ENCODE data around the gene CCDC196. TPM values are rescaled to one million over a fixed set of nuclear protein-coding genes. Genes with fewer than 3 reads are reported as not detected.
A peak's percentile ranks its signal among the peaks of the same experiment; 100 is the strongest.

CCDC196 gene
- total RNA-seq, 1 experiment from 2014 or later, result not detected

- Histone ChIP-seq H3K18ac (ENCODE audit: insufficient read length, low read depth, low read length) (peak within 1 kb of the TSS; percentile 9), H3K27ac (ENCODE audit: insufficient read length, low read depth, low read length) (no peak within 1 kb of the TSS), H2AK5ac (ENCODE audit: insufficient read length, low read length) (no peak within 1 kb of the TSS), H3K79me1 (ENCODE audit: insufficient read depth, low read depth, low read length, poor library complexity, severe bottlenecking) (no peaks in the 10 kb centered on the region), H3T11ph (ENCODE audit: low read length) (no peak within 1 kb of the TSS), H2BK120ac (ENCODE audit: low read depth, low read length, poor library complexity, severe bottlenecking) (no peak within 1 kb of the TSS), H2BK5ac (ENCODE audit: insufficient read length, low read length) (no peak within 1 kb of the TSS), H3K9ac (ENCODE audit: extremely low read depth, insufficient read length, low read length) (peak within 1 kb of the TSS; percentile 63), H3K4ac (ENCODE audit: low read depth, low read length) (no peak within 1 kb of the TSS), H2AFZ (ENCODE audit: low read length) (no peak within 1 kb of the TSS), H4K5ac (ENCODE audit: insufficient read length, low read depth, low read length) (no peak within 1 kb of the TSS), H2BK15ac (ENCODE audit: low read depth, low read length) (no peak within 1 kb of the TSS), H3K79me2 (ENCODE audit: insufficient read depth, low read length) (no peaks in the 10 kb centered on the region; the same call in 1 of the 2 replicates), H3K4me2 (ENCODE audit: insufficient read depth, insufficient read length, low read length) (peak within 1 kb of the TSS; percentile 66), H4K8ac (replicated peaks; ENCODE audit: insufficient read length, low read depth, low read length) (no peak within 1 kb of the TSS), H4K91ac (ENCODE audit: insufficient read length, low read depth, low read length) (no peak within 1 kb of the TSS), H3K23me2 (ENCODE audit: insufficient read length, low read depth, low read length, poor library complexity, severe bottlenecking) (peaks cover 14% of the 10 kb centered on the region), H3K4me1 (ENCODE audit: insufficient read depth, low read length) (no peaks in the 10 kb centered on the region), H3K56ac (ENCODE audit: insufficient read length, low read depth, low read length) (no peak within 1 kb of the TSS), H3K27me3 (ENCODE audit: insufficient read depth, low read length) (no peaks in the 10 kb centered on the region; the same call in 1 of the 2 replicates), H4K20me1 (ENCODE audit: control insufficient read depth, insufficient read depth, insufficient read length) (no peaks in the 10 kb centered on the region), H2BK20ac (ENCODE audit: low read depth, low read length, poor library complexity, severe bottlenecking) (no peak within 1 kb of the TSS), H3K9me3 (ENCODE audit: control insufficient read depth, low read depth, low read length) (no peaks in the 10 kb centered on the region), H3K14ac (ENCODE audit: insufficient read depth, low read length) (peak within 1 kb of the TSS; percentile 34), H3K23ac (ENCODE audit: insufficient read length, low read depth, low read length) (no peak within 1 kb of the TSS), H2BK12ac (ENCODE audit: insufficient read length, low read depth, low read length) (no peak within 1 kb of the TSS)
- Mint-ChIP-seq H3K9me3 (no peaks in the 10 kb centered on the region; a peak in 1 of 5 replicates), H3K36me3 (ENCODE audit: insufficient read depth in 1 of 3, low read depth in 3 of 3) (peaks cover 0 to 3% (median 0%) of the 10 kb centered on the region in 3 experiments; a peak in 3 of 7 replicates), H3K4me3 (peak within 1 kb of the TSS; percentile 89 to 97), H3K4me1 (peaks cover 13 to 14% of the 10 kb centered on the region in 2 experiments; a peak in 3 of 4 replicates), H3K27ac (peak within 1 kb of the TSS; percentile 79 to 99 (median 94)), H3K27me3 (ENCODE audit: low read depth) (peaks cover 34% of the 10 kb centered on the region)
- no CpG with 5 or more reads among the region's 91 CpGs for WGBS (ENCODE audit: extremely low coverage, insufficient read length, low lambda C conversion rate)
- peak; percentile 96 for DNase-seq
- peak; percentile 18; the same call in 2 of the 3 replicates for TF ChIP-seq CTCF (conservative IDR thresholded peaks at IDR 0.05)
Observed at GRCh38 chr14:66507722-66508546, 21.8 kb downstream of the CCDC196 start, which contains the start of gene GPHN. Gene GPHN (plus strand): TSS chr14:66508147.

All from H9 (cell line).